Limb (tissue), 2 donors: ENCODE measurements around the gene DNMT3L.
A peak's percentile ranks its signal among the peaks of the same experiment; 100 is the strongest.
"Not testable (repeated sequence)": the region's sequence is repeated elsewhere in the genome, so short reads cannot be mapped to it uniquely, and the experiment has no call there.

ENCODE experiments used
- DNase-seq, 2 donors: peaks; one replicate each; pipeline ENCODE4 v3.0.0-alpha.2; 2016; ENCODE audit errors: extremely low spot score in 2 of 2

Gene DNMT3L

DNA sequence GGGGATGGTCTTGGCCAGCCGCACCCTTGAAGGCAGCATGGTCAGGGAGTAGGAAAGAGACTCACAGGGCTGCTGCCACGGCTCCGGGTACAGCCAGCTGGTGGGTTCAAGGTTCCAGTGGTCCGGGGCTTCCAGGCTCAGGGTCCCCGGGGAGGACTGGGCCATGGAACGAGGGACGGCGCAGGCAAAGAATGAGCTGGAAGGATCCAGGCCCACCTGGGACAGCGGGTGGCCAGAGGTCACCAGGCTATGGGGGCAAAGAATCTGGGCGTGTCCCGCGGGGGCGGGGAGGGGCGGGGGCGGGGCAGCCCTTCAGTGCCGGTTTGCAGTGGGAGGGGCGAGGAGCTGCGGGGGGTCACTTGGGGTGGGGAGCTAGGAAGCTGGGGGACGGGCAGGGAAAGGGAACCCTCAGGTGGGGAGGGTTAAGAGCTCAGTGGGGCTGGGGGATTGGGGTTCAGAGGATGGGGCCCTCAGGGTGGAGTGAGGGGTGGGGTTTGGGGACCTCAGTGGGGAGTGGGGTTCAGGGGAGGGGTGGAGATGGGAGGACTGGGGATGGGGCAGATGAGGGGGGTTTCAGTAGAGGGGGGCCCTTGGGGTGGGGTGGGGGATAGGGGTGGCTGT is at the start of gene DNMT3L:
Gene DNMT3L (minus strand): TSS at position 223 of the 621 bp plus-strand sequence. CDS start 638 bp downstream, outside the sequence.
- DNase-seq = no peak

- DNase-seq = no peak
Measured at GRCh38 chr21:44310628-44311507, 49.2 kb upstream of the DNMT3L start.

DNA sequence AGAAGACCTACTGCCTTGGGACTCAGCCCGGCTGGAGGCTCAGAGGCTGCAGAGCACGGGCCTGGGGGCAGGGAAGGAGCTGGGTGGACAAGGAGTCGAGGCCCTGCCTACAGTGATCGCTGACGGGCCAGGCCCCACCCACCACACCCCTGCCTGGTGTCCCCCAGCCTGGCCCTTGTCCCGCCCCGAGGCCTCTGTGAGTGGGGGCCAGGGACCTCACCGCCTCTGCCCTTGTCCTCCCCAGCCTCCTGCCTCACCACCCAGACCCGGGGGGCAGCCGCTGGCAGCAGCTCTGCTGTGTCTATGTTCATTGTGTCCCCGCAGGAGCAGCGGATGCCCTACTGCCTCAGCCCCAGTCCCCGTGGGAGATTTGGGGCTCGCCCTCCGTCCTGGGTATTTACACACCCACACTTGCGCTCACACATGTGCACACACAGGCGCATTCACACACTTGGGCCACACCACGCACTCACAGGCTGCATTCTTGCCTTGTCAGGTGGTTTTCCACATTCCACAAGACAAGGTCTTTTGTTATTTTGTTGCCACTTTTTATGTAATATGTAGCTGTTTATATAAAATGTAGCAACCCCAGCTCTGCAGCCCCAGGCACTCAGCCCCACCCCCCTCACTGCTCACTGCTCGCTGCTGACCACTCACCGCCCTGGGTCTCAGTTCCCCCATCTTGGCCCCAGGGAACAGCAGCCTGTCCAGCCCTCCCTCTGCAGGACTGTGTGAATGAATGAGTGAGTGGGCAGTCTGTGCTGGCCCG is 45.4 kb upstream of the DNMT3L start:
- DNase-seq = no peak

DNA sequence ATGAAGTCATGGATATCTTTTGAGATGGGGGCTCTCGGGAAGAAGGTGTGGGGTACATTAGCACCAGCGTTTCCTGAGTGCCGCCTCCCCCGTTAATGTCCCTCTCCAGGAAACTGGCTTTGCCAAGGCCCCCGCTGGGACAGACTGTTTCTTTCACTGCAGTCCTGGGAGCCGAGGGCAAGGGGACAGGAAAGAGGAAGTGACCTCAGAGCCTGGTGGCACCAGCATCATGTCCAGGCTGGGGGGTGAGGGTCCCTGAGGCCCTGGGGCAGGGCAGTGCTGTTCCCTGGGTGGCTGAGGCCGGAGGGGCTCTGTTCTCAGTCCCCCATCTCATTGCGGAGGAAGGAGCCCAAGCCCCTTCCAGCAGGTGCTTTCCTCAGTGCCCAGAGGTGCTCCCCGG is 44.0 kb upstream of the DNMT3L start:
- DNase-seq = no peak

- peak; percentile 19 to 68 for DNase-seq
Measured at GRCh38 chr21:44304877-44305293, 43.2 kb upstream of the DNMT3L start.

- no peak for DNase-seq
Measured at GRCh38 chr21:44304011-44304616, 42.4 kb upstream of the DNMT3L start.

DNA sequence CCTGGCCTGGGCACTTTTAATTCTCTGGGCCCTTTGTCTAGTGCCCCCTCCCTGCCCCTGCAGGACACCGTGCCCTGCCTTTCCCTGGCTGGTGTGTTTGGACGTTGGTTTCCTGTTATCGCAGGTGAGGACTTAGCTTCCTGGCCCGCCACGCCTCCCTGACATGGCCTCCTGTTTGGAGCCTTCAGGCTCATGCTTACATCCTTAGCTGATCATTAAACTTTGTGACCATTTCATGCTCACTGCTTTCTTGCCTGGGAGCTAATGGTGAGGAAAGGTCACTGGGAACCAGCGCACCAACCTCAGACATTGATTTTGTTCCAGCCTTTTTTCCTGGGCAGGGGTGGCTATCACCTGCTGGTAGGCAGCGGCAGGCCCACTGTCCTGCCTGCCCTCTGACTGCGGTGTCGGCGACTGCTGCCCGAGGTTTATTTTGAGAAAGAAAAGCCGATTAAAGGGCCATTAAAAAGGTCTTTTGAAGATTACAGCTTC is 41.8 kb upstream of the DNMT3L start:
- no peak for DNase-seq

DNA sequence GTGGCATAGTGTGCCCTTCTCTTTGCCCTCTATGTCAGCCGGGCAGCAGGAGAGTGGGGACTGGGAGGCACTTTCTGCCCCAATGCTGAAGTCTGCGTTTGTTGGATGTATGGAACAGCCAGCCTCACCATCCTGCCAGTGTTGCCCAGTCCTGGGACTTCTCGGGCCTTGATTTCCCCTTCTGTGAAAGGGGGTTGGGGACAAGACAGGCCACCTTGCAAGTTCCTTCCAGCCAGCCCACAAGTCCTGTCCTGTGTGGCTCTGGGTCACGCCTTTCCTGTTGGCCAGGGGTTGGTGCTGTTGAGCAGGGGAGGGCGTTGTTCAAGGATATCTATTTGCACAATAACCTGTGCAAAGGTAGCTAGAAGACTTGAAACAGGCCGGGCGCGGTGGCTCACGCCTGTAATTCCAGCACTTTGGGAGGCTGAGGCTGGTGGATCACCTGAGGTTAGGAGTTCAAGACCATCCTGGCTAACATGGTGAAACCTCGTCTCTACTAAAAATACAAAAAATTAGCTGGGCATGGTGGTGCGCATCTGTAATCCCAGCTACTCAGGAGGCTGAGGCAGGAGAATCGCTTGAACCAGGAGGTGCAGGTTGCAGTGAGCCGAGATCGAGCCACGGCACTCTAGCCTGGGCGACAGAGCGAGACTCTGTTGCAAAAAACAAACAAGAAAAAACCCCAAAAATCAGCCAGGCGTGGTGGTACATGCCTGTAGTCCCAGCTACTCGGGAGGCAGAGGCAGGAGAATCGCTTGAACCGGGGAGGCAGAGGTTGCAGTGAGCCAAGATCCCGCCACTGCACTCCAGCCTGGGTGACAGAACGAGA is 41.1 kb upstream of the DNMT3L start:
- not testable (repeated sequence) for DNase-seq

DNA sequence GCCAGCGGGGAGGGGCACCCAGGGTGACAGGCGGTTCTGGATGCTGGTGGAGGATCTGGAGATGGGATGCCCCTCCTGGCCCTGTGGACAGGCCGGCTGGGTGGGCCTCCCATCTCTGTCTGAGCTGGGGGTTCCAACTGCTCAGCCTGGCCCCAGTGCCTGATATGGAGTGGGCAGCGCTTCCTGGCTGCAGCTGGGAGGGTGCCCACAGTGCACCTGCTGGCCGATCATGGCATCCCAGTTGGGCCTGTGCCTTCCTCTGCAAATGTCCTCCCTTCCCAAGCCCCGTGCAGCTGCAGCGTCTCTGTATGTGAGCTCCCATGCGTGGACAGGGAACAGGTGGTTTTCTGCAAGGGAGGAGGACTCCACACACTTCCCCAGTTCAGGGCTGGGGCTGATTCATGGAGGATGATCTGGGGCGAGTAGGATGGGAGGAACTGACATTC is 40.3 kb upstream of the DNMT3L start:
- no peak for DNase-seq

DNA sequence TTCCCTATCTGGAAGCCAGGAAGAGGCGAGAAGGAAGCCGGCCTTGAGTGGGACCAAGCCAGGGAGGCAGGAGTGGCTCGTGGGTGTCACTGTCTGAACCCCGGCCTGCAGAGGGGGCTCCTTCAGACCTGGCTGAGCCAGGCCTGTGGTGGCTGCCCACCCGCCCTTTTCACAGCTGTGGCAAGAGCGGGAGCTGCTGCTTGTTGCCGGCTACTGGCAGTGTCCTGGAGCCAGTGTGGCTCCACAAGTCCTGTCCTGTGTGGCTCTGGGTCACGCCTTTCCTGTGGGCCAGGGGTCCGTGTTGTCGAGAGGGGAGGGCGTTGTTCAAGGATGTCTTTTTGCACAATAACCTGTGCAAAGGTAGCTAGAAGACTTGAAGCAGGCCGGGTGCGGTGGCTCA is 39.4 kb upstream of the DNMT3L start:
- DNase-seq = no peak

- peak in 1 of 2 donors; percentile 76 for DNase-seq
Measured at GRCh38 chr21:44300262-44300959, 38.7 kb upstream of the DNMT3L start.

DNA sequence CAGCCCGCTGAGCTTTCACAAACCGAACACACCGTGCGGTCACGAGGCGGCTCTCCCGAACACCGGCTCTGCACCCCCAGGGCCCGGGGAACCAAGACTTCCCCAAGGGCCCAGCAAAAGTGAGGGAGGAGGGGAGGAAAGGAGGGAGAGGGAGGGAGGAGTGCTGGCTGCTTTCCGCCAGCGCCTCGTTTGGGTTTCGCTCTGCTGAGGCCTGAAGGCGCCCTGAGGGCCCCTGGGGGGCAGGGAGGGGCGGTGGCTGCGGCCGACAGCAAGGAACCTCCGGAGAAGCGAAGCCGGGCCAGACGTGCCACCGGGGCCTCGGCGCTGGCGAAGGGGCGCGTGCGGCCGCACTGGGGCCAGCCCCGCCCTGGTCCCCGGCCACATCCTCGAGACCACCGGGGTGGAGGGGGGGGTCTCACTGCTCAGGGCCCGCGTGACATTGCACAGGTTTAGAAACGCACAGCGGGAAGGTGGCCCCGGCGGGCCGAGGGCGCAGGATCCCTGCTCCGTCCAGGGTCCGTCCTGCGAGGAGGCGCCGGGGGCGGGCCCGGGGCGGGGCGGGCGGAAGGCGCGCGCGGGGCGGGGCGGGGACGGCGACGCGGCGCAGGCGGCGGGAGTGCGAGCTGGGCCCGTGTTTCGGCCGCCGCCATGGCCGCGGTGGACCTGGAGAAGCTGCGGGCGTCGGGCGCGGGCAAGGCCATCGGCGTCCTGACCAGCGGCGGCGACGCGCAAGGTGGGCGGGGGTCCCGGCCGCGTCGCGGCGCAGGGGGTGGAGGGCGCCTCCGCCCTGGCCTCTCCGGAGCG is 38.0 kb upstream of the DNMT3L start, which contains the start of gene PFKL:
Gene PFKL (plus strand): TSS at position 596 of the 804 bp plus-strand sequence. CDS start 53 bp downstream, at position 649.
- peak in 1 of 2 donors; percentile 83 for DNase-seq

DNA sequence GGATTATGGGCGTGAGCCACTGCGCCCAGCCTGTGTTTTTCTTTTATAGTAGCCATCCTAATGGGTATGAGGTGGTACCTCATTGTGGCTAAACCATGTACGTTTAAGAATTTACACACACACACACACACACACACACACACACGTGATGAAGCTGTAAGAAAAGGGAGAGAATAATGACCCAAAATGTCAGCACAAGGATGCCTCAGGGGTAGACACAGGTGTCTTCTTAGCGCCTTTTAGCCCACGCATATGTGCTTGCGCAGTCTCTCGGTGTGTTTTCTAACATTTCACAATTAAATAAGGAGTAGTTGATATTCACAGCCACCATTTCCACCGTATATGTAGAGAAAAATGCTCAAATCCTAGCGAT is 37.4 kb upstream of the DNMT3L start:
- DNase-seq = no peak

- DNase-seq = no peak
Measured at GRCh38 chr21:44298301-44298700, 36.6 kb upstream of the DNMT3L start.

- peak; percentile 77 to 86 for DNase-seq
Measured at GRCh38 chr21:44297525-44298290, 36.0 kb upstream of the DNMT3L start.

DNA sequence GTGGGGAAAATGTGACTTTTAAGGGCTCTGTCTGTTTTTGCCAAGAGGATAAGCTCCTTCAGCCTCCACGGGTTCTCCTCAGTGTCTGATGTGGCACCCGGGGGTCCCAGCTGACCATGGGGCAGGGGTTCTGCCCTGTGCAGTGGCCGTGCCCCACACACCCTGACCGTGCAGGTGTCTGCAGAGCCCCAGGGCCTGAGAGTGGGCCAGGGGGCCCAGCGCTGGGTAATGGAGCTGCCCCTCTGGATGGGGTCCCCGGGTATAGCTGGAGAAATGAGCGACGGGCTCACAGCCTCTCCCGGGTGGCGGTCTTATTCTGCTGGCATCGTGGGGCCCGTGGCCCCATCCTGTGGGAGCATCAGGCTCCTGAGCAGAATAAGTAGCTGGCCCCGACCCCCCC is 35.2 kb upstream of the DNMT3L start:
- DNase-seq = no peak

DNA sequence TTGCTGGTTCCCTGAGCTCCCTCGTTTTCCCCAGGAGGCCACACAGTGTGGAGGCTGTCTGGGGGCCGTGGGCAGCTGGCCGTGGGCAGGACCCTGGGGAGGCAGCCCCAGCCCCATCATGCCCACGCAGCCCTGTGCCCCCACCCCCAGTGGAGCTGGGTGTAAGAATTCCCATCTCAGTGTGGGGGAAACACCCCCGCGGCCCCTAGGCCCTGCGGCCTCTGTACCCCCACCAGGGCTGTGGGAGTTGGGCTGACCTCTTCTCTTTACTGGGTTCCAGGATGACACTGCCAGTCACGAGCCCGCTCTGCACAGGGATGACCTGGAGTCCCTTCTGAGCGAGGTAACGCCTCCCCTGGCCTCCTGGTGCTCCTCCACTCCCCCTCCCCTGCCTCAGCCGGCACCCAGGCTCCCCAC is 34.4 kb upstream of the DNMT3L start:
- no peak for DNase-seq

DNA sequence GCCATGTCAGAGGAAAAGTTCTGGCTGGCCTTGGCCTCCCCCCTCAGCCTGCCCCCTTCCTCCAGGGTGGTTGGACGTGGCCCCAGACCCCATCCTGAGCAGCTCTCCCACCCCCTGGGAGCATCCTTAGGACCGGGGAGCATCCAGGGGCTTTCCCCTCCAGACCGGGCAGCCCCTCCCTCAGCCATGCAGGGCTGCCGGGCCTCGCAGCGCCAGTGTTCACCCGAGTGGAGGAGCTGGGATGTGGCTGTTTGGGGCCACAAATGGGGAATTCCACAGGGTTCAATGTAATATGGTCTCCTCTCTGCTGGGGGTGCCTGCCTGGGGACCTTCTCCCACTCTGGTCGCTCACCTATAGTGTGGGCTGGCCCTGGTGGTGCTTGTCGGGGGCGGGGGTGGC is 33.9 kb upstream of the DNMT3L start:
- DNase-seq = no peak
